ENCODE results near the gene MYO18B. TPM values are rescaled to one million over a fixed set of nuclear protein-coding genes. Genes with fewer than 3 reads are reported as not detected.

Gene MYO18B
- polyA plus RNA-seq, 3 donors = not detected

- Mint-ChIP-seq H3K4me3 (no peak overlapping the region), H3K27ac (no peak overlapping the region), H3K36me3 (peaks cover 82 to 88% of the 10 kb centered on the region in 2 donors), H3K4me1 (no peaks in the 10 kb centered on the region), H3K9me3 (no peaks in the 10 kb centered on the region), H3K27me3 (ENCODE audit: low read depth in 3 of 3) (no peaks in the 10 kb centered on the region)
- H3K4me2 ChIP-seq (replicated peaks; ENCODE audit: extremely low read depth, low read length, poor library complexity, severe bottlenecking) = no peak overlapping the region
- H3K36me3 ChIP-seq (replicated peaks in 1 of 2; ENCODE audit: control insufficient read depth in 1 of 2, insufficient read depth in 2 of 2, low read length in 2 of 2) = peaks cover 78 to 100% of the 10 kb centered on the region in 2 donors
- no peaks in the 10 kb centered on the region for H3K4me1 ChIP-seq (ENCODE audit: control insufficient read depth in 1 of 2, insufficient read depth in 2 of 2, low read length in 2 of 2)
- intact Hi-C loops (cut with micrococcal nuclease) = no loop called here
- H3K27ac ChIP-seq (ENCODE audit: low read depth in 1 of 2, low read length in 2 of 2) = no peak overlapping the region
- no peak for TF ChIP-seq CTCF (IDR thresholded peaks at IDR 0.05)
- no peaks in the 10 kb centered on the region for H3K9me3 ChIP-seq (replicated peaks in 1 of 2; ENCODE audit: control insufficient read depth in 1 of 2, insufficient read depth in 1 of 2, low read length in 2 of 2)
- no peaks in the 10 kb centered on the region for H3K79me2 ChIP-seq (ENCODE audit: insufficient read depth, low read length)
- H2AFZ ChIP-seq (ENCODE audit: insufficient read depth, low read depth, low read length, poor library complexity, severe bottlenecking) = no peak overlapping the region
- 97% methylated on average over 9 of the region's 10 CpGs for WGBS (ENCODE audit: insufficient coverage)
- DNase-seq = no peak
- H4K20me1 ChIP-seq (ENCODE audit: insufficient read depth, low read length) = peaks cover 62% of the 10 kb centered on the region
- no peaks in the 10 kb centered on the region for H3K27me3 ChIP-seq (ENCODE audit: control insufficient read depth in 2 of 2, insufficient read depth in 2 of 2, low read length in 2 of 2)
- no peak overlapping the region for H3K4me3 ChIP-seq (replicated peaks in 1 of 3; ENCODE audit: low read depth in 2 of 3, low read length in 3 of 3)
- no peak overlapping the region for H3K9ac ChIP-seq (ENCODE audit: insufficient read depth, low read length, poor library complexity, severe bottlenecking)
These were observed 25.4 kb upstream of the MYO18B start for GRCh38 chr22:25716637-25717036.

GRCh38 chr22:25718135-25718840 is 23.7 kb upstream of the MYO18B start:
- TF ChIP-seq CTCF (IDR thresholded peaks at IDR 0.05) = no peak
- Mint-ChIP-seq H3K27ac (no peak overlapping the region), H3K4me1 (no peaks in the 10 kb centered on the region), H3K9me3 (no peaks in the 10 kb centered on the region), H3K27me3 (ENCODE audit: low read depth in 3 of 3) (no peaks in the 10 kb centered on the region), H3K4me3 (no peak overlapping the region), H3K36me3 (peaks cover 83 to 87% of the 10 kb centered on the region in 2 donors)
- no CpG with 5 or more reads among the region's 10 CpGs for WGBS (ENCODE audit: insufficient coverage)
- peaks cover 59% of the 10 kb centered on the region for H4K20me1 ChIP-seq (ENCODE audit: insufficient read depth, low read length)
- DNase-seq = no peak
- no peak overlapping the region for H3K4me2 ChIP-seq (replicated peaks; ENCODE audit: extremely low read depth, low read length, poor library complexity, severe bottlenecking)
- no peaks in the 10 kb centered on the region for H3K79me2 ChIP-seq (ENCODE audit: insufficient read depth, low read length)
- H3K27me3 ChIP-seq (ENCODE audit: control insufficient read depth in 2 of 2, insufficient read depth in 2 of 2, low read length in 2 of 2) = no peaks in the 10 kb centered on the region
- intact Hi-C loops (cut with micrococcal nuclease) = no loop called here
- no peaks in the 10 kb centered on the region for H3K9me3 ChIP-seq (replicated peaks in 1 of 2; ENCODE audit: control insufficient read depth in 1 of 2, insufficient read depth in 1 of 2, low read length in 2 of 2)
- H3K27ac ChIP-seq (ENCODE audit: low read depth in 1 of 2, low read length in 2 of 2) = no peak overlapping the region
- no peak overlapping the region for H2AFZ ChIP-seq (ENCODE audit: insufficient read depth, low read depth, low read length, poor library complexity, severe bottlenecking)
- H3K4me3 ChIP-seq (replicated peaks in 1 of 3; ENCODE audit: low read depth in 2 of 3, low read length in 3 of 3) = no peak overlapping the region
- no peak overlapping the region for H3K9ac ChIP-seq (ENCODE audit: insufficient read depth, low read length, poor library complexity, severe bottlenecking)
- H3K36me3 ChIP-seq (replicated peaks in 1 of 2; ENCODE audit: control insufficient read depth in 1 of 2, insufficient read depth in 2 of 2, low read length in 2 of 2) = peaks cover 79 to 100% of the 10 kb centered on the region in 2 donors
- no peaks in the 10 kb centered on the region for H3K4me1 ChIP-seq (ENCODE audit: control insufficient read depth in 1 of 2, insufficient read depth in 2 of 2, low read length in 2 of 2)
